GM23248 (cell line): ENCODE data around the gene SMG1.

Source experiments
- EZH2 ChIP-seq: fragments of 200-600 bp; sonication (generic); IDR thresholded peaks from 2 replicates; pipeline ENCODE4 v1.6.1; 2018; ENCODE audit warnings: antibody characterized with exemption, mild to moderate bottlenecking; ENCODE audit not compliant: insufficient read depth, poor library complexity, severe bottlenecking
- EZH2phosphoT487 ChIP-seq: fragments of 200-600 bp; sonication (generic); IDR thresholded peaks from 2 replicates; pipeline ENCODE4 v1.6.1; 2018; ENCODE audit warnings: antibody characterized with exemption, moderate library complexity, mild to moderate bottlenecking, low read depth; ENCODE audit not compliant: insufficient read depth

DNA sequence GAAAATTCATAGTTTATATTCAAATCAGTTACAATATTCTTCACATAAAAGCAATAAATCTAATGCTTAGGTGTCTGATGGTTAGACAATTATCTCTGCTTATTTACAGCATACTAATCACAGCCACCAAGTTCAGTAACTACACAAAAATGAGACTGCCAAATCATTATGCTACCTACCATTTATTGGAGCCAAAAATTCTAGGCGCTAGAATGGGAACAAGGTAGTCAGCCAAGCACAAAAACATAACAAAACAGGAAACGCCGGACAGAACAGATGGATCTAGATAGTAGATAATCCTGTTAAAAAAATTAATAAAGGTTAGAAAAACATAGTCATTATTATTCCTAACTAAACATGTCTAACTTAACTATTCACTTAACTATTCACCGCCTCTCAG is 128.5 kb downstream of the SMG1 start:
- TF ChIP-seq EZH2 = no peak
- no peak for TF ChIP-seq EZH2phosphoT487
